GM12891 (cell line): ENCODE measurements around the gene CSAD.
"Not testable (repeated sequence)": the region's sequence is repeated elsewhere in the genome, so short reads cannot be mapped to it uniquely, and the experiment has no call there.

Source experiments
- POLR2A ChIP-seq: IDR thresholded peaks from 2 replicates; pipeline ENCODE4 v1.6.1; 2011; ENCODE audit warnings: low read depth, low read length, control low read depth
- POLR2AphosphoS5 ChIP-seq: IDR thresholded peaks from 2 replicates; pipeline ENCODE4 v1.6.1; 2011; ENCODE audit warnings: low read depth, low read length, control low read depth
- TAF1 ChIP-seq: IDR thresholded peaks from 2 replicates; pipeline ENCODE4 v1.6.1; 2011; ENCODE audit warnings: low read depth, low read length, control low read depth

- TF ChIP-seq POLR2AphosphoS5, TAF1, POLR2A: not testable (repeated sequence)
Observed at GRCh38 chr12:53202316-53202715, 21.6 kb upstream of the CSAD start.
